Measurements from ENCODE around the gene LRRC59. TPM values are rescaled to one million over a fixed set of nuclear protein-coding genes. Genes with fewer than 3 reads are reported as not detected.

LRRC59 gene
- total RNA-seq, 2 donors from 2014 or later, result 57.6 to 63.6 TPM

DNA sequence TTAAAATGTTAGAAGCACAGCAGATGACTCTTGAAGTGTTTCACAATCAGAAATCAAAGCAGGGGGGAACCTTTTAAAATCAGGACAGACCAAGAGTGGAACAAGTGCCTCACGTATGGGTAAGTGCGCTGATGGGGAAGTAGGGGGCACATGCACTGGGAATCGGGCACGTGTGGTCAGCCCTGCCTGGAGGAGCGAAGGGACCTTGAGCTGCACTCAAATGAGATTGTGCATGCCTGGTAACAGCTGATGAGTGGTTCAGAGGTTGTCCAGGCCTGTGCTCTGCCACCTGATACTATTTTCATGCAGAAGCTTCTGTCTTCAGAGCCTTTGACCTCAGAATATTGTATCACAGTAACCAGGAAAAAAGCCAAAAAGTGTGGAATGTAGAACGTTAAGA lies 65.1 kb downstream of the LRRC59 start:
- Mint-ChIP-seq H3K4me3 (peak overlapping the region; percentile 42 to 50), H3K4me1 (ENCODE audit: low read depth) (peaks cover 36% of the 10 kb centered on the region), H3K36me3 (ENCODE audit: insufficient read depth in 2 of 2) (no peaks in the 10 kb centered on the region), H3K27ac (peak overlapping the region; percentile 59), H3K9me3 (no peaks in the 10 kb centered on the region), H3K27me3 (ENCODE audit: low read depth) (peaks cover 7% of the 10 kb centered on the region)
- DNase-seq, result no peak
- no peak for ATAC-seq (replicated peaks in 1 of 2)

Other genes starting within 250 kb of the LRRC59 start
- gene PPP1R9B, start 246.8 kb downstream of the LRRC59 start, total RNA-seq, result 100 to 1,000 TPM; 111 to 128 TPM
- 1 to 10 TPM; 1.7 to 2.3 TPM for gene SGCA, start 231.5 kb downstream of the LRRC59 start, total RNA-seq
- gene COL1A1, start 195.9 kb downstream of the LRRC59 start, total RNA-seq, result 10 to 100 TPM in 1 of 2 donors, 1 to 10 TPM in 1; 9.8 to 10.3 TPM
- gene TMEM92, start 123.1 kb downstream of the LRRC59 start, total RNA-seq, result under 1 TPM in 1 of 2 donors, not detected in 1; 0.51 TPM
- gene XYLT2, start 51.4 kb downstream of the LRRC59 start, total RNA-seq, result 10 to 100 TPM; 24.2 to 43.8 TPM
- gene MRPL27, start 24.3 kb downstream of the LRRC59 start, total RNA-seq, result 10 to 100 TPM; 44.6 to 45.9 TPM
- gene EME1, start 24.3 kb downstream of the LRRC59 start, total RNA-seq, result 10 to 100 TPM; 42.9 to 43.1 TPM
- gene ACSF2, start 28.7 kb upstream of the LRRC59 start, total RNA-seq, result 10 to 100 TPM; 30.2 to 43.0 TPM
- gene CHAD, start 71.4 kb upstream of the LRRC59 start, total RNA-seq, result not detected
- 10 to 100 TPM; 29.2 to 34.0 TPM for gene RSAD1, start 81.3 kb upstream of the LRRC59 start, total RNA-seq
- gene MYCBPAP, start 110.9 kb upstream of the LRRC59 start, total RNA-seq, result 10 to 100 TPM in 1 of 2 donors, 1 to 10 TPM in 1; 8.9 to 24.3 TPM
- not detected for gene EPN3, start 135.2 kb upstream of the LRRC59 start, total RNA-seq
- 10 to 100 TPM; 25.0 to 51.3 TPM for gene SPATA20, start 149.7 kb upstream of the LRRC59 start, total RNA-seq
- gene CACNA1G, start 163.2 kb upstream of the LRRC59 start, total RNA-seq, result under 1 TPM; 0.07 to 0.14 TPM
- not detected for gene ABCC3, start 237.4 kb upstream of the LRRC59 start, total RNA-seq

Measured in activated T-cell treated with anti-CD3 and anti-CD28 coated beads, Interleukin-2, amount 50 U/mL, for 72 hours (primary cell).